GM12878 (cell line): ENCODE results near the gene LACTBL1.

Experiments used
- CTCF ChIP-seq, 3 experiments: IDR thresholded peaks in 2 of 3; conservative IDR thresholded peaks in 1 of 3; 2 replicates each; pipeline ENCODE4 v1.5.1; 2011; ENCODE audit warnings: low read depth in 3 of 3, low read length in 3 of 3, mild to moderate bottlenecking in 3 of 3, control low read depth in 2 of 3, moderate library complexity in 2 of 3, inconsistent platforms in 1 of 3, mixed read lengths in 1 of 3; ENCODE audit not compliant: control insufficient read depth in 2 of 3, insufficient read depth in 1 of 3; ENCODE audit errors: extremely low read depth in 1 of 3
- EZH2 ChIP-seq: IDR thresholded peaks from 2 replicates; pipeline ENCODE4 v1.6.1; 2012; ENCODE audit warnings: low read depth, mild to moderate bottlenecking, control low read depth, inconsistent platforms, low read length, borderline replicate concordance; ENCODE audit not compliant: control insufficient read depth
- KDM1A ChIP-seq: fragments of 200-600 bp; sonication (generic); IDR thresholded peaks from 2 replicates; pipeline ENCODE4 v1.6.1; 2016; ENCODE audit warnings: borderline replicate concordance
- NBN ChIP-seq: fragments of 450-650 bp; IDR thresholded peaks from 2 replicates; pipeline ENCODE4 v1.6.1; 2016
- SMC3 ChIP-seq: IDR thresholded peaks from 2 replicates; pipeline ENCODE4 v1.6.1; 2011; ENCODE audit warnings: low read length, improper control_type of control experiment, borderline replicate concordance
- TCF12 ChIP-seq: IDR thresholded peaks from 2 replicates; pipeline ENCODE4 v1.6.1; 2011; ENCODE audit warnings: low read depth, mild to moderate bottlenecking, low read length
- TF ChIP-seq, protein P1 (sequence below): IDR thresholded peaks from 2 replicates; pipeline ENCODE4 v1.6.1; 2012; ENCODE audit warnings: mild to moderate bottlenecking, low read depth, low read length
- TF ChIP-seq, protein P2 (sequence below): IDR thresholded peaks from 2 replicates; pipeline ENCODE4 v1.6.1; 2012; ENCODE audit warnings: low read depth, low read length, improper control_type of control experiment

DNA sequence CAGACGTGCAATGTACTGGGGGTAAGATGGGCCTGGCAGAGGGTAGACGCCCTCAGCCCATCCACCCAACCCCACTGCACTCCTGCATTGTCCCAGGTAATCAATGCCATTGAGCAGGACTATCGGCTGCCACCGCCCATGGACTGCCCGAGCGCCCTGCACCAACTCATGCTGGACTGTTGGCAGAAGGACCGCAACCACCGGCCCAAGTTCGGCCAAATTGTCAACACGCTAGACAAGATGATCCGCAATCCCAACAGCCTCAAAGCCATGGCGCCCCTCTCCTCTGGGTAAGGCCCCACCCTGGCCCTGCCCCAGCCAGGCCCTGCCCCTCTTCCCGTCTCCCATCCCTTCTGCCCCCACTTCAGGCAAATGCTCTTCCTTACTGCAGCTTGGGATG is 62.4 kb downstream of the LACTBL1 start:
- TF ChIP-seq SMC3 (no peak), TCF12 (no peak), CTCF (IDR thresholded peaks at IDR 0.05 in 2 of 3, conservative IDR thresholded peaks at IDR 0.05 in 1 of 3; ENCODE audit: control insufficient read depth in 2 of 3, extremely low read depth in 1 of 3, insufficient read depth in 1 of 3, low read depth in 3 of 3, low read length in 3 of 3) (no peak), KDM1A (no peak), NBN (no peak), EZH2 (no peak)
- TF ChIP-seq, protein P1, sequence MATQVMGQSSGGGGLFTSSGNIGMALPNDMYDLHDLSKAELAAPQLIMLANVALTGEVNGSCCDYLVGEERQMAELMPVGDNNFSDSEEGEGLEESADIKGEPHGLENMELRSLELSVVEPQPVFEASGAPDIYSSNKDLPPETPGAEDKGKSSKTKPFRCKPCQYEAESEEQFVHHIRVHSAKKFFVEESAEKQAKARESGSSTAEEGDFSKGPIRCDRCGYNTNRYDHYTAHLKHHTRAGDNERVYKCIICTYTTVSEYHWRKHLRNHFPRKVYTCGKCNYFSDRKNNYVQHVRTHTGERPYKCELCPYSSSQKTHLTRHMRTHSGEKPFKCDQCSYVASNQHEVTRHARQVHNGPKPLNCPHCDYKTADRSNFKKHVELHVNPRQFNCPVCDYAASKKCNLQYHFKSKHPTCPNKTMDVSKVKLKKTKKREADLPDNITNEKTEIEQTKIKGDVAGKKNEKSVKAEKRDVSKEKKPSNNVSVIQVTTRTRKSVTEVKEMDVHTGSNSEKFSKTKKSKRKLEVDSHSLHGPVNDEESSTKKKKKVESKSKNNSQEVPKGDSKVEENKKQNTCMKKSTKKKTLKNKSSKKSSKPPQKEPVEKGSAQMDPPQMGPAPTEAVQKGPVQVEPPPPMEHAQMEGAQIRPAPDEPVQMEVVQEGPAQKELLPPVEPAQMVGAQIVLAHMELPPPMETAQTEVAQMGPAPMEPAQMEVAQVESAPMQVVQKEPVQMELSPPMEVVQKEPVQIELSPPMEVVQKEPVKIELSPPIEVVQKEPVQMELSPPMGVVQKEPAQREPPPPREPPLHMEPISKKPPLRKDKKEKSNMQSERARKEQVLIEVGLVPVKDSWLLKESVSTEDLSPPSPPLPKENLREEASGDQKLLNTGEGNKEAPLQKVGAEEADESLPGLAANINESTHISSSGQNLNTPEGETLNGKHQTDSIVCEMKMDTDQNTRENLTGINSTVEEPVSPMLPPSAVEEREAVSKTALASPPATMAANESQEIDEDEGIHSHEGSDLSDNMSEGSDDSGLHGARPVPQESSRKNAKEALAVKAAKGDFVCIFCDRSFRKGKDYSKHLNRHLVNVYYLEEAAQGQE = no peak
- TF ChIP-seq, protein P2, sequence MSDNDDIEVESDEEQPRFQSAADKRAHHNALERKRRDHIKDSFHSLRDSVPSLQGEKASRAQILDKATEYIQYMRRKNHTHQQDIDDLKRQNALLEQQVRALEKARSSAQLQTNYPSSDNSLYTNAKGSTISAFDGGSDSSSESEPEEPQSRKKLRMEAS = no peak
